SU-DHL-6 (cell line): ENCODE data around the gene RPS26.

ENCODE experiments used
- EZH2phosphoT487 ChIP-seq: fragments of 200-600 bp; sonication (generic), shearing (Covaris generic); conservative IDR thresholded peaks from 2 replicates; pipeline ENCODE4 v1.6.1; 2018; ENCODE audit warnings: mild to moderate bottlenecking, antibody characterized with exemption, low read length, moderate library complexity, mixed read lengths
- TF ChIP-seq, protein P1 (sequence below): fragments of 200-600 bp; sonication (generic); IDR thresholded peaks from one replicate; pipeline ENCODE4 v1.5.1; 2017; ENCODE audit warnings: antibody characterized with exemption, mild to moderate bottlenecking, low read length, moderate library complexity; ENCODE audit not compliant: insufficient read depth, poor library complexity, severe bottlenecking

DNA sequence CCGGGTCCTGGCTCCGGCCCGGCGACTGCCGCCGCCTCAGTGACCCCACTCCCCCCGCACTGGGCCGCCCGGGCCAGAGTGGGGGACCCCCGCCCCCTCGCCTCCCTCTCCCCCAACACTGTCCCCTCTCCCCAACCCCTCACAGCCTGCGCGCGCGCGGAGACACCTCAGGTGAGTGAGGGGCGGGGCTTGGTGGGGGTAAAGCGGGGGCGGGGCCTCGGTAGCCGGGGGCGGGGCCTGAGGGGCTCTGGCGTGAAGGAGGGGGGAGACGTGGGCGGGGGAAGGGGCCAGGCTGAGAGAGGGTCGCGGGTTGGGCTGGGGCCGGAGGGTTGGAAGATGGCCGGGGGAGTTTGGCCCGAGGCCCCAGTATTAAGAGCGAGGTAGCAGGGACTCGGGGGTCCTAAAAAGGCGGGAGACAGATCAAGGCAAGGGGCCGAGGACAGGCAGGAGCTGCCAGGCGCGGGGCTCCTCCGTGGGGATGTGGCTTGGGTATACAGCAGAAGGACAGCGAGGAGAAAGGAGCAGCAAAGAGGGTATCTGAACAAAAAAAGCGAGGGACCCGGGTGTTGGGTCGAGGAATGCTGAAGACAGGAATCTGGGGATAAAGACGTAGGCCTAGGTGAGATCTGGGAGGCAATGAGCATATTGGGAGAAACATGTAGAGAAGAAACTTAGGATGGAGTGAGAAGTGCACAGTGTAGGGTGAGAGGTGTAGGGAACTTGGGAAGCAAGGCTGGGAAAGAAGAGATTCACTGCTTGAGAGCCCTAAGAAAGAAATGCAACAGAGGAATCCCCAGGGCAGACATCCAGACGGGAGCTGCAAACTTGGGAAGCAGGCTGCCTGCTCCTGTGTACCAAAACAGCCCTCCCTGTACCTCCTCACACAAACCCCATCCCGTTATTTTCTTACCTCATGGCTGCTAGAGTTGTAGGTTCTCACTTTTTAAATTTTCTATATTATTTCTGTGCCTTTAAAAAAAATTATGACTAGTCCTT, 33.9 kb upstream of the RPS26 start:
- TF ChIP-seq, protein P1, sequence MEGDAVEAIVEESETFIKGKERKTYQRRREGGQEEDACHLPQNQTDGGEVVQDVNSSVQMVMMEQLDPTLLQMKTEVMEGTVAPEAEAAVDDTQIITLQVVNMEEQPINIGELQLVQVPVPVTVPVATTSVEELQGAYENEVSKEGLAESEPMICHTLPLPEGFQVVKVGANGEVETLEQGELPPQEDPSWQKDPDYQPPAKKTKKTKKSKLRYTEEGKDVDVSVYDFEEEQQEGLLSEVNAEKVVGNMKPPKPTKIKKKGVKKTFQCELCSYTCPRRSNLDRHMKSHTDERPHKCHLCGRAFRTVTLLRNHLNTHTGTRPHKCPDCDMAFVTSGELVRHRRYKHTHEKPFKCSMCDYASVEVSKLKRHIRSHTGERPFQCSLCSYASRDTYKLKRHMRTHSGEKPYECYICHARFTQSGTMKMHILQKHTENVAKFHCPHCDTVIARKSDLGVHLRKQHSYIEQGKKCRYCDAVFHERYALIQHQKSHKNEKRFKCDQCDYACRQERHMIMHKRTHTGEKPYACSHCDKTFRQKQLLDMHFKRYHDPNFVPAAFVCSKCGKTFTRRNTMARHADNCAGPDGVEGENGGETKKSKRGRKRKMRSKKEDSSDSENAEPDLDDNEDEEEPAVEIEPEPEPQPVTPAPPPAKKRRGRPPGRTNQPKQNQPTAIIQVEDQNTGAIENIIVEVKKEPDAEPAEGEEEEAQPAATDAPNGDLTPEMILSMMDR = no peak
- no peak for TF ChIP-seq EZH2phosphoT487
